Right atrium auricular region (tissue), 2 donors: ENCODE results near the gene C2CD2. TPM values are rescaled to one million over a fixed set of nuclear protein-coding genes. Genes with fewer than 3 reads are reported as not detected.

Experiments used
- DNase-seq: peaks from one replicate; pipeline ENCODE4 v3.0.0-alpha.2; 2019; ENCODE audit warnings: low spot score
- H3K27ac ChIP-seq, 2 donors: fragments of 200-600 bp; sonication (generic); 1 replicate in 1 of 2; 2 replicates in 1 of 2; pipeline ENCODE4 v1.5.1; 2016 to 2019
- H3K27me3 ChIP-seq, 2 donors: fragments of 200-600 bp; sonication (generic); one replicate each; pipeline versions ENCODE4 v1.5.1 to v1.6.0; 2017 to 2019
- H3K36me3 ChIP-seq: fragments of 200-600 bp; sonication (generic); one replicate; pipeline ENCODE4 v1.5.1; 2016
- H3K4me1 ChIP-seq, 2 donors: fragments of 200-600 bp; sonication (generic); one replicate each; pipeline versions ENCODE4 v1.5.1 to v1.6.0; 2017 to 2019
- H3K4me3 ChIP-seq, 2 donors: fragments of 200-600 bp; sonication (generic); 1 replicate in 1 of 2; 2 replicates in 1 of 2; pipeline ENCODE4 v1.5.1; 2017 to 2019; ENCODE audit warnings: mild to moderate bottlenecking in 1 of 2, moderate library complexity in 1 of 2
- H3K9me3 ChIP-seq, 2 donors: fragments of 200-600 bp; sonication (generic); one replicate each; pipeline ENCODE4 v1.5.1; 2019
- total RNA-seq, 2 donors: library from RNA; depleted of rRNA; stranded (reverse); fragments of >200 nt; gene quantifications; one replicate each; pipeline ENCODE4 v1.1.0, GENCODE V29; 2016
- TF ChIP-seq, protein P1 (sequence below), 2 donors: fragments of 200-600 bp; sonication (generic); IDR thresholded peaks; one replicate each; pipeline ENCODE4 v1.5.1; 2019; ENCODE audit warnings: antibody characterized with exemption in 2 of 2

C2CD2 gene
- total RNA-seq, 2 donors from 2014 or later, result 8.6 to 9.1 TPM

DNA sequence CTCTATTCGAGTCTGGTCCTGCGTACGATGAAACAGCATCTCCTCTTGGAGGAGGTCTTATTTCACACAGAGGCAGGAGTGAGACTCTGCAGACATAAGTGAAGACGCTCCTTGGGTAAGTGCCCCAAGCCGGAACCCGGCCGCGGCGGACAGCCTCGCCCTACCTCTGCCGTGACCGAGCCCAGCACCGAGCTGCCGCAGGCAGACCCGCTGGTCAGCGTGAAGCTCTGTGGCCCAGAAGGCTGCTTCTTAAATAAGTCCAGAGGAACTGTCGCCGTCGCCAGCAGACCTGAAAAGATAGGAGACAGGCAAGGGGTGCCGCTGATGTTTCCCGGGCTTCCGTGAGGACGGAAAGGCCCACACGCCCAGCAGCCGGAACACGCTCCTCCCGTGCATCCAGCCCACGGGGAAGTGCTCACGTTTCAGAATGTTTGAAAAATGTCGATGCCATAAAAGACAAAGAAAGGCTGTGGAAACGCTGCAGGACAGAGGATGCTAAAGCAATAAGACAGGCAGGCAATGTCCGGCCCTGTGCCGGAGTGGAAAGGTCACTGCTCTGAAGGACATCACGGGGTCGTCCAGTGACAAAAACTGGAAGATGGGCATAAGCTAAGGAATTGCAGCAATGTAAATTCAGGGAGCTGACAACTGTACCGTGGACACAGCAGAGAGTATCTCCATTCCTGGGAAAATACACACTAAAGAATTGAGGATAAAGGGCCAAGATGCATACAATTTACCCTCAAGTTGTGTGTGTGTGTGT lies 46.1 kb downstream of the C2CD2 start:
- H3K4me3 ChIP-seq, result no peak overlapping the region
- no peaks in the 10 kb centered on the region for H3K4me1 ChIP-seq
- no peaks in the 10 kb centered on the region for H3K27me3 ChIP-seq
- H3K27ac ChIP-seq, result no peak overlapping the region
- H3K9me3 ChIP-seq, result no peaks in the 10 kb centered on the region
- TF ChIP-seq, protein P1, sequence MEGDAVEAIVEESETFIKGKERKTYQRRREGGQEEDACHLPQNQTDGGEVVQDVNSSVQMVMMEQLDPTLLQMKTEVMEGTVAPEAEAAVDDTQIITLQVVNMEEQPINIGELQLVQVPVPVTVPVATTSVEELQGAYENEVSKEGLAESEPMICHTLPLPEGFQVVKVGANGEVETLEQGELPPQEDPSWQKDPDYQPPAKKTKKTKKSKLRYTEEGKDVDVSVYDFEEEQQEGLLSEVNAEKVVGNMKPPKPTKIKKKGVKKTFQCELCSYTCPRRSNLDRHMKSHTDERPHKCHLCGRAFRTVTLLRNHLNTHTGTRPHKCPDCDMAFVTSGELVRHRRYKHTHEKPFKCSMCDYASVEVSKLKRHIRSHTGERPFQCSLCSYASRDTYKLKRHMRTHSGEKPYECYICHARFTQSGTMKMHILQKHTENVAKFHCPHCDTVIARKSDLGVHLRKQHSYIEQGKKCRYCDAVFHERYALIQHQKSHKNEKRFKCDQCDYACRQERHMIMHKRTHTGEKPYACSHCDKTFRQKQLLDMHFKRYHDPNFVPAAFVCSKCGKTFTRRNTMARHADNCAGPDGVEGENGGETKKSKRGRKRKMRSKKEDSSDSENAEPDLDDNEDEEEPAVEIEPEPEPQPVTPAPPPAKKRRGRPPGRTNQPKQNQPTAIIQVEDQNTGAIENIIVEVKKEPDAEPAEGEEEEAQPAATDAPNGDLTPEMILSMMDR (IDR thresholded peaks at IDR 0.05), result no peak
- peaks cover 41% of the 10 kb centered on the region for H3K36me3 ChIP-seq
- no peak for DNase-seq

DNA sequence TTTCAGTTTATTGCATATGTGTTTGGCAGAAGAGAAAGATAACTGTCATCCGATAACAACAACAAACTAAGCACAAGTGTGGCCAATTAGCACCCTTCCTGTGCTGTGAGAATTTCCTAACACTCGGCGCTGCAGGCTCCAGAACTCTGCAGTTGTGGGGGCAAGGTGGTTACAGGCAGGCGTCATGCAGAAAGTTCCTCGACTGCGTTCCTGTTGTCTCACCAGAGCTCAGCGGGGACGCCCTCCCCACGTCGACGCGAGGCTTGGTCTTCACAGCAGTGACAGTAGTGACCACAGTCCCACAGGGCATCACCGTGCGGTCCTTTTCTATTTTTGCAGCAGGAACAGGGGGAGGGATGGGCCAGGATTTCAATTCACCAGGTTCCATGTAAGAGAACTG lies 47.0 kb downstream of the C2CD2 start:
- H3K4me3 ChIP-seq, result no peak overlapping the region
- no peak overlapping the region for H3K27ac ChIP-seq
- TF ChIP-seq, protein P1 (IDR thresholded peaks at IDR 0.05), result no peak
- no peaks in the 10 kb centered on the region for H3K9me3 ChIP-seq
- H3K27me3 ChIP-seq, result no peaks in the 10 kb centered on the region
- peaks cover 37% of the 10 kb centered on the region for H3K36me3 ChIP-seq
- H3K4me1 ChIP-seq, result no peaks in the 10 kb centered on the region
- DNase-seq, result no peak

DNA sequence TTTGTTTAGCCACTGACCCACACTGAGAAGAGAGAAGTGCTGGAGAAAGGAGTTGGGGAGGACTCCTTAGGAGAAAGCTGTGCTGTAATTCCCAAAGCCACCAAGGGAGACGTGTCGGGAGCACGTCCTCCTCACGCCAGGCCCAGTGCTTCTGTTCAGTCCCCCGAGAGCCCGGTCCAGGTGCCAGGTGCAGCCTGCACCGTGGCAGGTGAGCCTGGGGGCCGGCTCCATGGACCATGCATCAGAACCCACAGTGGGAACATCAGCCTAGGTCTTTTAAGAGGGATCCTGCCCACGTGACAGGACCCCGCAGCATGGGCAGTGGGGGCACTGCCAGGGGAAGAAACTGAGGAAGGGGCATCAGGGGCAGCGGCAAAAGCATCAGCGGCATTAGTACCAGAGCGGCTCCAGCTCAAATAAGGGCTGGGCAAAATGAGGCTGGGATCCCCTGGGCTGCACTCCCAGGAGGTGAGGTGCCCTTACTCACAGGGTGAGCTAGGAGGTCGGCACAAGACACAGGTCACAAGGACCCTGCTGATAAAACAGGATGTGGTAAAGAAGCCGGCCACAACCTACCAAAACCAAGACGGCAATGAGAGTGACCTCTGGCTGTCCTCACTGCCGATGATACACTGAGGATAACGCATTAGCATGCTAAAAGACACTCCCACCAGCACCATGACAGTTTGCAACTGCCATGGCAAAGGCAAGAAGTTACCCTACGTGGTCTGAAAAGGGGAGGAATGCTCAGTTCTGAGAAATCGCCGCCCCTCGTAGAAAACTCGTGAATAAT lies 50.1 kb downstream of the C2CD2 start:
- H3K27me3 ChIP-seq, result no peaks in the 10 kb centered on the region
- TF ChIP-seq, protein P1 (IDR thresholded peaks at IDR 0.05), result no peak
- H3K4me1 ChIP-seq, result no peaks in the 10 kb centered on the region
- H3K27ac ChIP-seq, result no peak overlapping the region
- no peaks in the 10 kb centered on the region for H3K9me3 ChIP-seq
- H3K4me3 ChIP-seq, result no peak overlapping the region
- no peak for DNase-seq
- peaks cover 31% of the 10 kb centered on the region for H3K36me3 ChIP-seq

DNA sequence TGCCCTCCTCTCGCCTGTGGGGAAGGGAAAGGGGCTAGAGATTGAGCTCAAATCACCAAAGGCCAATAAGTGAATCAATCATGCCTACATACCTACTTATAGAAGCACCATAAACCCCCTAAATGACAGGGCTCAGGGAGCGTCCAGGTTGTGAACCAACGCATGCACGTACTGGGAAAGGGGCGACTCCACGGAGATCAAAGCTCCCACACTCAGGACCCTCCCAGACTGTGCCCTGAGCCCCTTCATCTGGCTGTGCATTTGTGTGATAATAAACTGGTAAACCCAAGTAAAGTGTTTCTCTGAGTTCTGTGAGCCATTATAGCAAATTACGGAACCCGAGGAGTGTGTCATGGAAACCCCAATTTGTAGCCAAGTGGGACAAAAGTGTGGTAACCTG lies 50.9 kb downstream of the C2CD2 start:
- H3K27me3 ChIP-seq, result no peaks in the 10 kb centered on the region
- H3K27ac ChIP-seq, result no peak overlapping the region
- no peak overlapping the region for H3K4me3 ChIP-seq
- H3K9me3 ChIP-seq, result no peaks in the 10 kb centered on the region
- DNase-seq, result no peak
- no peaks in the 10 kb centered on the region for H3K4me1 ChIP-seq
- peaks cover 26% of the 10 kb centered on the region for H3K36me3 ChIP-seq
- TF ChIP-seq, protein P1 (IDR thresholded peaks at IDR 0.05), result no peak

DNA sequence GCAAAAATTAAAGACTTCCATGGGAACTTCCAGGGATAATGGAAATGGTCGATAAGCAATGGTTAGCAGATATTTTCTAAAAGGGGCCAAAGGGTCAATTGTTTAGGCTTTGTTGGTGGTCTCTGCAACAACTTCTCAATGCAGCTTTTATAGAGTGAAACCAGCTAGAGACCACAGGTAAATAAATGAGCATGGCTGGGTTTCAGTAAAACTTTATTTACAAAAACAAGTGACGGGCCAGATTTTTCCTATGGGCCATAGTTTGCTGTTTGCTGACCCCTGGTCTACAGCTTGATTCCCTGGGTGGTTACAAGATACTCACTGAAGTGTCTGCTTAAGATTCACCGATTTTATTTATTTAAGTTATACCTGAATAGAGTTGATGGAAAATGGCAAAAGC lies 52.0 kb downstream of the C2CD2 start:
- Histone ChIP-seq H3K4me1 (no peaks in the 10 kb centered on the region), H3K27me3 (no peaks in the 10 kb centered on the region), H3K4me3 (no peak overlapping the region), H3K27ac (no peak overlapping the region), H3K9me3 (no peaks in the 10 kb centered on the region), H3K36me3 (peaks cover 17% of the 10 kb centered on the region)
- DNase-seq, result no peak
- TF ChIP-seq, protein P1 (IDR thresholded peaks at IDR 0.05), result no peak
